Hepatocyte (in vitro differentiated cells): Measurements from ENCODE around the gene ZNF189. TPM values are rescaled to one million over a fixed set of nuclear protein-coding genes. Genes with fewer than 3 reads are reported as not detected.

Experiments
- DNase-seq: peaks from one replicate; pipeline ENCODE4 v3.0.0-alpha.2; 2016; ENCODE audit warnings: low spot score
- H2AFZ ChIP-seq: fragments of 200-600 bp; sonication (generic); 2 replicates; pipeline ENCODE4 v1.6.0; 2016; ENCODE audit warnings: antibody characterized with exemption, mild to moderate bottlenecking
- H3K27ac ChIP-seq: fragments of 200-600 bp; sonication (generic); 2 replicates; pipeline ENCODE4 v1.5.1; 2016; ENCODE audit warnings: mild to moderate bottlenecking
- H3K27me3 ChIP-seq: fragments of 200-600 bp; sonication (generic); 2 replicates; pipeline ENCODE4 v1.6.1; 2016
- H3K36me3 ChIP-seq: fragments of 200-600 bp; sonication (generic); replicated peaks from 2 replicates; pipeline ENCODE4 v1.5.1; 2016; ENCODE audit warnings: low read depth; ENCODE audit not compliant: insufficient read depth
- H3K4me1 ChIP-seq: fragments of 200-600 bp; sonication (generic); 2 replicates; pipeline ENCODE4 v1.5.1; 2016; ENCODE audit warnings: mild to moderate bottlenecking, moderate library complexity; ENCODE audit not compliant: insufficient read depth
- H3K4me2 ChIP-seq: fragments of 200-600 bp; sonication (generic); 2 replicates; pipeline ENCODE4 v1.6.0; 2016
- H3K4me3 ChIP-seq: fragments of 200-600 bp; sonication (generic); 2 replicates; pipeline ENCODE4 v1.5.1; 2016; ENCODE audit warnings: mild to moderate bottlenecking
- H3K79me2 ChIP-seq: fragments of 200-600 bp; sonication (generic); 2 replicates; pipeline ENCODE4 v1.6.0; 2017; ENCODE audit warnings: mild to moderate bottlenecking
- H3K9me2 ChIP-seq: fragments of 200-600 bp; sonication (generic); replicated peaks from 2 replicates; pipeline ENCODE4 v1.6.0; 2017; ENCODE audit warnings: mild to moderate bottlenecking; ENCODE audit not compliant: insufficient read depth
- H3K9me3 ChIP-seq: fragments of 200-600 bp; sonication (generic); 2 replicates; pipeline ENCODE4 v1.5.1; 2016; ENCODE audit warnings: low read depth, mild to moderate bottlenecking
- H4K20me1 ChIP-seq: fragments of 200-600 bp; sonication (generic); 2 replicates; pipeline ENCODE4 v1.6.0; 2016; ENCODE audit warnings: mild to moderate bottlenecking; ENCODE audit not compliant: insufficient read depth, poor library complexity, severe bottlenecking
- CTCF ChIP-seq: fragments of 200-600 bp; sonication (generic); IDR thresholded peaks from 2 replicates; pipeline ENCODE4 v1.5.1; 2016; ENCODE audit warnings: antibody characterized with exemption, mild to moderate bottlenecking; ENCODE audit not compliant: poor library complexity
- EZH2 ChIP-seq: fragments of 200-600 bp; sonication (generic); IDR thresholded peaks from 2 replicates; pipeline ENCODE4 v1.6.1; 2016; ENCODE audit warnings: antibody characterized with exemption, mild to moderate bottlenecking, borderline replicate concordance
- EZH2phosphoT487 ChIP-seq: fragments of 200-600 bp; sonication (generic); IDR thresholded peaks from one replicate; pipeline ENCODE4 v1.6.1; 2018; ENCODE audit warnings: antibody characterized with exemption, mild to moderate bottlenecking, low read depth, moderate library complexity; ENCODE audit not compliant: unreplicated experiment, severe bottlenecking
- WGBS: methylation state at CpG from one replicate; pipeline ENCODE4 v1.1.6; 2016; ENCODE audit warnings: low lambda C conversion rate; ENCODE audit errors: missing lambda C conversion rate; 5-methylcytosine and 5-hydroxymethylcytosine counted together
- polyA plus RNA-seq: library from polyadenylated mRNA; unstranded; fragments of >200 nt; fragmentation: Nextera tagmentation; extraction: Ambion mirVana; gene quantifications from 2 replicates; pipeline ENCODE4 v1.2.1, GENCODE V29; 2016
- total RNA-seq: library from RNA; depleted of rRNA; stranded (reverse); fragments of >200 nt; gene quantifications from 2 replicates; pipeline ENCODE4 v1.2.3, GENCODE V29; 2014

Gene ZNF189
- total and polyA plus RNA-seq, 2 experiments from 2014 or later = 13.6 to 60.3 TPM

GRCh38 chr9:101400120-101400519 lies 1.5 kb downstream of the ZNF189 start:
- Histone ChIP-seq H3K9me2 (no peaks in the 10 kb centered on the region), H4K20me1 (no peaks in the 10 kb centered on the region), H2AFZ (no peak overlapping the region), H3K4me1 (no peaks in the 10 kb centered on the region), H3K4me3 (peak overlapping the region; percentile 92), H3K4me2 (peak overlapping the region; percentile 93), H3K27me3 (no peaks in the 10 kb centered on the region), H3K27ac (peak overlapping the region; percentile 77), H3K9me3 (peaks cover 36% of the 10 kb centered on the region), H3K79me2 (peaks cover 81% of the 10 kb centered on the region), H3K36me3 (peaks cover 32% of the 10 kb centered on the region)
- 69% methylated on average over 5 of the region's 5 CpGs for WGBS
- TF ChIP-seq CTCF (no peak), EZH2phosphoT487 (no peak), EZH2 (no peak)
- DNase-seq = peak; percentile 16

GRCh38 chr9:101403516-101404285 lies 5.0 kb downstream of the ZNF189 start:
- Histone ChIP-seq H3K9me3 (peaks cover 72% of the 10 kb centered on the region), H3K4me1 (no peaks in the 10 kb centered on the region)

GRCh38 chr9:101408374-101409078 lies 9.9 kb downstream of the ZNF189 start:
- no peak overlapping the region for H2AFZ ChIP-seq
- H3K36me3 ChIP-seq = peaks cover 39% of the 10 kb centered on the region
- 97% methylated on average over 5 of the region's 5 CpGs for WGBS

More at GRCh38 chr9:101403516-101404285, 5.0 kb downstream of the ZNF189 start:
- Histone ChIP-seq H3K4me3 (no peak overlapping the region), H4K20me1 (no peaks in the 10 kb centered on the region), H3K36me3 (peaks cover 44% of the 10 kb centered on the region), H2AFZ (no peak overlapping the region), H3K4me2 (no peak overlapping the region), H3K27ac (no peak overlapping the region), H3K79me2 (peaks cover 52% of the 10 kb centered on the region), H3K27me3 (no peaks in the 10 kb centered on the region), H3K9me2 (no peaks in the 10 kb centered on the region)
- WGBS = 98% methylated on average over 9 of the region's 9 CpGs
- TF ChIP-seq EZH2 = no peak
- no peak for DNase-seq

More at GRCh38 chr9:101408374-101409078, 9.9 kb downstream of the ZNF189 start:
- H3K27me3 ChIP-seq = no peaks in the 10 kb centered on the region
- TF ChIP-seq CTCF (no peak), EZH2phosphoT487 (no peak), EZH2 (no peak)
- no peak for DNase-seq
- no peak overlapping the region for H3K4me3 ChIP-seq
- H3K4me2 ChIP-seq = no peak overlapping the region
- no peaks in the 10 kb centered on the region for H4K20me1 ChIP-seq
- H3K79me2 ChIP-seq = peaks cover 8% of the 10 kb centered on the region
- peaks cover 95% of the 10 kb centered on the region for H3K9me3 ChIP-seq
- no peaks in the 10 kb centered on the region for H3K9me2 ChIP-seq
- no peak overlapping the region for H3K27ac ChIP-seq
- H3K4me1 ChIP-seq = no peaks in the 10 kb centered on the region
